GM12872 (cell line): Measurements from ENCODE around the gene ERICH4.

Source experiments
- TF ChIP-seq, protein P1 (sequence below): IDR thresholded peaks from 3 replicates; pipeline ENCODE4 v1.5.1; 2011; ENCODE audit warnings: low read depth, mild to moderate bottlenecking, low read length, moderate library complexity; ENCODE audit not compliant: insufficient read depth

The ERICH4 gene

DNA sequence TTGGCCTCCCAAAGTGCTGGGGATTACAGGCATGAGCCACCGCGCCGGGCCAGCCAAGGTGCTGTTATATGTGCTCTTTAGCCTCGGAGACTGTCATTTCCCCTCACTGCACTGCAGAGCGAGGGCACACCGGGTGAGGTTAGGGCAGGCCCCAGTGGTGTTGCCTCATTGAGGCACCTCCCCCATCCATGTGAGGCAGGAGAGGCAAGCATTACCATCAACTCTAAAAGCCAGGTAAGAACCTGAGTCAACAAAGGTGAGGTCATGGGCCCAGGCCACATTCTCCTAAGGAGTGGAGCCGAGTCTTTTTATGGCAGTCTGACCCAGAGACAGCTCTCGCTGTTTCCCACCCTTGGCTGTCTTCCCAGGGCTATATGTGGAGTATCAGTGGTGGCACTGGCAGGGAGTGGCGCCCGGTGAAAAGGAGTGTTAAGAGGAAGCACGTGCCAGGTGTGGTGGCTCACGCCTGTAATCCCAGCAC, 26.7 kb upstream of the ERICH4 start:
- TF ChIP-seq, protein P1, sequence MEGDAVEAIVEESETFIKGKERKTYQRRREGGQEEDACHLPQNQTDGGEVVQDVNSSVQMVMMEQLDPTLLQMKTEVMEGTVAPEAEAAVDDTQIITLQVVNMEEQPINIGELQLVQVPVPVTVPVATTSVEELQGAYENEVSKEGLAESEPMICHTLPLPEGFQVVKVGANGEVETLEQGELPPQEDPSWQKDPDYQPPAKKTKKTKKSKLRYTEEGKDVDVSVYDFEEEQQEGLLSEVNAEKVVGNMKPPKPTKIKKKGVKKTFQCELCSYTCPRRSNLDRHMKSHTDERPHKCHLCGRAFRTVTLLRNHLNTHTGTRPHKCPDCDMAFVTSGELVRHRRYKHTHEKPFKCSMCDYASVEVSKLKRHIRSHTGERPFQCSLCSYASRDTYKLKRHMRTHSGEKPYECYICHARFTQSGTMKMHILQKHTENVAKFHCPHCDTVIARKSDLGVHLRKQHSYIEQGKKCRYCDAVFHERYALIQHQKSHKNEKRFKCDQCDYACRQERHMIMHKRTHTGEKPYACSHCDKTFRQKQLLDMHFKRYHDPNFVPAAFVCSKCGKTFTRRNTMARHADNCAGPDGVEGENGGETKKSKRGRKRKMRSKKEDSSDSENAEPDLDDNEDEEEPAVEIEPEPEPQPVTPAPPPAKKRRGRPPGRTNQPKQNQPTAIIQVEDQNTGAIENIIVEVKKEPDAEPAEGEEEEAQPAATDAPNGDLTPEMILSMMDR: no peak

DNA sequence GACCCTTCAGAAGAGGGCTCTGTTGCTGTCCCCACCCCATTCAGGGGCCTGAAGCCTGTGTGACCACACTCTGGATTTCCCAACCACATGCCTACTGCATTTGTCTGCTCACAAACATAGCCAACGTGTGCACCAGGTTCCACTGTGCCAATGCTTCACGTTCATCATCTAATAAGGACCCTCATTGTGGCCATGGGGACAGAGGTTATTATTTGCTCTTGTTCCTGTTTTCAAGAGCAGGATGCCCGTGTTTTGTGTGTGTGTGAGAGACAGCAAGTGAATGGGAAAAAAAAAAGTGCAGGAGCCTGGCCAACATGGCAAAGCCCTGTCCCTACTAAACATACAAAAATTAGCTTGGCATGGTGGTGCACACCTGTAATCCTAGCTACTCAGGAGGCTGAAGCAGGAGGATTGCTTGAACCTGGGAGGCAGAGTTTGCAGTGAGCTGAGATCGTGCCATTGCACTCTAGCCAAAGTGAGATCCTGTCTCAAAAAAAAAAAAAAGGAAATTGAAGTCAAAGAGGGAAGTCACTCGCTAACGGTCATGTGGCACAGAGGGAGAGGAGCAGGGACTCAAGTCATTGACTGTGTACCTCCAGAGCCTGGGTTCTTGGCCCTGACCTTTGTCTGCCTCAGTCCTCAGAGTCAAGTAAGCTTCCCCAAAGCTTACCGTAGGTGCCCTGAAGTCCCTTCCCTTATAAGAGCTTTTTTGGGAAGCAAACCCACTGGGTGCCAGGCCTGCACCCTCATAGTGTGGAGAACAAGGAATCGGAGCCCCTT, 22.7 kb upstream of the ERICH4 start:
- TF ChIP-seq, protein P1: no peak

DNA sequence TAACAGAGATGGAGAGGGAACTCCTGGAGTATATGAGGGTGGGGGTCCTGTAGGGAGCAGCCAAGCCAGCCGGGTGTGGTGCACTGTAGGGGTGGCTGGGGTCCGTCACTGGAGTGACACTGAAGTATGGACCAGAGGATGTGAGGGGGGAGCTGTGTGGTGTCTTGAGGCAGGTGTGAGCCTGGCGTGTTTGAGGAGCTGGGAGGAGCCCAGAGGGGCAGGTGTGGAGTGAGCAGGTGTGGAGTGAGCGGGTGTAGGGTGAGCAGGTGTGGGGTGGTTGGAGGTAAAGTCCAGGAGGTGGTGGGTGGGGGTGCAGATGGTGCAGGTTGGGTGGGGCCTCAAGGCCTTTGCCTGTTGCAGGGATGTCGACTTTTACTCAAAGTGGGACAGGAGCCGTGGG, 21.6 kb upstream of the ERICH4 start:
- TF ChIP-seq, protein P1: no peak

DNA sequence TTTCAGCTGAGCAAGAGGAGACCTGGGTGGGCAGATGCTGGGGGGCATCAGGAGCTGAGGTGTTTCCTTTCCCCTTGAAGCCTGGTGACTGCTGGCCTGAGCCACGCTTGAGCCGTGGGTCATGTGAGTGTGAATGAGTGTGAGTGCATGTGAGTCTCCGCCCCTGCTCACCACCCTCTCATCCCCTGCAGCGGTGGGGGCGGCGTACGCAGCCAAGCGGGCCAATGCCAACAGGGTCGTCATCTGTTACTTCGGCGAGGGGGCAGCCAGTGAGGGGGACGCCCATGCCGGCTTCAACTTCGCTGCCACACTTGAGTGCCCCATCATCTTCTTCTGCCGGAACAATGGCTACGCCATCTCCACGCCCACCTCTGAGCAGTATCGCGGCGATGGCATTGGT, 21.0 kb upstream of the ERICH4 start:
- TF ChIP-seq, protein P1: no peak

DNA sequence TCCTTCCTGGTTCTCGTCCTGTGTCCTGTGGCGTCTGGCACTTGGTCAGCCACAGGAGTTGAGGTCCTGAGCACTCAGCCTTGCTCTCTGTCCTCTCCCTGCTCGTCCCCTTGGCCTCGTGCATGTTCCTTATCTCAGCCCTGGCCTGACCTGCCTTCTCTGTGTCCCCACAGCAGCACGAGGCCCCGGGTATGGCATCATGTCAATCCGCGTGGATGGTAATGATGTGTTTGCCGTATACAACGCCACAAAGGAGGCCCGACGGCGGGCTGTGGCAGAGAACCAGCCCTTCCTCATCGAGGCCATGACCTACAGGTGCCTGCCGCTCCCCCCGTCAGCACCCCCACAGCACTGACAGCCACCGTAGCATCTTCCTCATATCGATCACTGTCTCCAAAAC, 20.5 kb upstream of the ERICH4 start:
- TF ChIP-seq, protein P1: no peak

DNA sequence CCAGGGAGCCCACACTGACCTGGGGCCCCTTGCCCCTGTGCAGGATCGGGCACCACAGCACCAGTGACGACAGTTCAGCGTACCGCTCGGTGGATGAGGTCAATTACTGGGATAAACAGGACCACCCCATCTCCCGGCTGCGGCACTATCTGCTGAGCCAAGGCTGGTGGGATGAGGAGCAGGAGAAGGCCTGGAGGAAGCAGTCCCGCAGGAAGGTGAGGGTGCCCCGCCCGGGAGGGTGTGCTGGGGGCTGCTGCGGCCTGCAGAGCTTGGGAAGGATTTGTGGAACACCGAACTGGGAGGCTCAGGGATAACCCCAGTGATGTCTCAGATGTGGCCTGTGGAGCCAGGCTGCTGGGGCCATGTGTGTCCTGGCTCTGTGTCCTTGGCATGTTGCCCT, 20.0 kb upstream of the ERICH4 start:
- TF ChIP-seq, protein P1: no peak

DNA sequence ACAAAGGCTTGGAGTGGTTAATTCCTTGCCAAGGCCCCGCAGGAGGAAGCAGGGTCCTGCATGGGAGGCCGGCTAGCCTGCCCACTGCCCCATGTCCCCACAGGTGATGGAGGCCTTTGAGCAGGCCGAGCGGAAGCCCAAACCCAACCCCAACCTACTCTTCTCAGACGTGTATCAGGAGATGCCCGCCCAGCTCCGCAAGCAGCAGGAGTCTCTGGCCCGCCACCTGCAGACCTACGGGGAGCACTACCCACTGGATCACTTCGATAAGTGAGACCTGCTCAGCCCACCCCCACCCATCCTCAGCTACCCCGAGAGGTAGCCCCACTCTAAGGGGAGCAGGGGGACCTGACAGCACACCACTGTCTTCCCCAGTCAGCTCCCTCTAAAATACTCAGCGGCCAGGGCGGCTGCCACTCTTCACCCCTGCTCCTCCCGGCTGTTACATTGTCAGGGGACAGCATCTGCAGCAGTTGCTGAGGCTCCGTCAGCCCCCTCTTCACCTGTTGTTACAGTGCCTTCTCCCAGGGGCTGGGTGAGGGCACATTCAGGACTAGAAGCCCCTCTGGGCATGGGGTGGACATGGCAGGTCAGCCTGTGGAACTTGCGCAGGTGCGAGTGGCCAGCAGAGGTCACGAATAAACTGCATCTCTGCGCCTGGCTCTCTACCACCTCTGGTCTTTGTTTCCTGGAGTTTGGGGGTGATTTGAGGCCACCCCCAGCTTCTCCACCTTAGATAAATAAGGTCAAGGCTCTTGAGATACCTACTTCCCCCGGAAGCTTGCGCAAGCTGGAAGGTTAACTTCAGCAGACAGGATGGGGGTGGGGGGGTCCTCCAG, 18.4 kb upstream of the ERICH4 start:
- TF ChIP-seq, protein P1: no peak
